Ammon's horn (tissue), 1 donor: ENCODE measurements around the gene BTBD18.
"Not testable (repeated sequence)": the region's sequence is repeated elsewhere in the genome, so short reads cannot be mapped to it uniquely, and the experiment has no call there.

ENCODE experiments used
- DNase-seq: peaks from one replicate; pipeline ENCODE4 v3.0.0-alpha.2; 2016; ENCODE audit warnings: low spot score

The BTBD18 gene

DNA sequence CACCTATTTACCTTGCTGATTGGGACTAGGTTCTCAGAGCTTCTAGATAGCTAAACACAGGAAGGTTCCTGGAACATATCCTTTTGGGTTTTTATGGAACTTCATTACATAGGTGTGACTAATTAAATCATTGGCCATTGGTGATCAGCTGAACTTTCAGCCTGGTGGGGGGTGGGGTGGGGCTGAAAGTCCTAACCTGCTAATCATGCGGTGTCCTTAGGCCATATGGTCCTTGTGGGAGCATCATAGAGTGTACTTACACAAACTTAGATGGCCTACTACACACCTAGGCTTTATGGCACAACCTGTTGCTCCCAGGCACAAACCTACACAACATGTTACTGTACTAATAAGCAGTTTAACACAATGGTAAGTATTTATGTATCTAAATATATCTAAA is 19.0 kb downstream of the BTBD18 start:
- DNase-seq: no peak

DNA sequence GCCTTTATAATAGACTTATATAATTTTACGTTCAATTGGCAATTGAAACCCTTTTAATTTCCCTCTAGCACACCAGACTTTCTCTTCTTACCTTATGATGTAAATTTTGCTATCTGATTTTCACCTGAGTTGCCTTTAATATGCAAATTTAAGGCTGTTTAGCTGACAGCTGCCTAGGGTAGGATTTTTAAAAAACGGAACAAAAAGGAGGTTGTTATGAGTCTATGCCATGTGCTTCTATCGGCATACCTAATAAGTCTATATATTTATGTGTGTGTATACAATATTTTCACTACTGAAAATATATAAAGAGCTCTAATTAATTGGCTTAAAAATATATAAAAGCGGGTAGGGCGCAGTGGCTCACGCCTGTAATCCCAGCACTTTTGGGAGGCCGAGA is 22.1 kb downstream of the BTBD18 start:
- DNase-seq: no peak

DNA sequence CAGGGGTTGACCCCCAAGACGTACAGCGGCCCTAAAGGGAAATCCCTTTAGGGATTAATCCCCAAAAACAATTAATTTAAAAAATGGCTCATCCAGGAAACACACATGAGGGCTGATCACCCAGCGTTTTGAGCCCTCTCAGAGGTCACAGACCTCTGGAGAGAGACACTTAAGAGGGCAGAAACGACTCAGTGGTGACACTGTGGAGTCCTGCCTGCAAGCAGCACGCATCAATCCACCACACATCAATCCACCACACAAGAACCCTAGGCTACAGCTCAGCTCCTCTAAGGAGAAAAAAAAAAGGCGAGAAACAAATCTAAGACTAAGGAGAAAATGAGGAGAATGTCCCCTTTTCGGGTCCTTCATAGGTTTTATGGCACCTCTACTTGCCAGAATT is 22.8 kb downstream of the BTBD18 start:
- DNase-seq: no peak

DNA sequence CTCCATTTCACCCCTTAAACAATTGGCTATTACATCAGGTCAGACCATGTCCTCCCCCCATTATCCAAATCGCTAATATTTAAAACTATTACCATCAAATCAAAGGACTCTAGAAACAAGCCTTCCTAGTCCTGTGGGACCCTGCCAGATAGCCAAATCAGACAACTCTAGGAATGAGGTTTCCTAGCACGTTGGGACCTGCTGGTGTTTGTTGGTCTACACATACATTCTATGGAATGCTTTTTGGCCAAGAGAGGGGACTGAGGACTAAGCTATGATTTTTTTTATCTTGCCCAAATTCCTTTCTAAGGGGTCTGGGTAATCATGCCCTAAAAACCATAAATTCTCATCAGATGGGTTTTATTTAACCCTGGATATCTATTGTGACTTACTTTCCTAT is 24.4 kb downstream of the BTBD18 start:
- no peak for DNase-seq

DNA sequence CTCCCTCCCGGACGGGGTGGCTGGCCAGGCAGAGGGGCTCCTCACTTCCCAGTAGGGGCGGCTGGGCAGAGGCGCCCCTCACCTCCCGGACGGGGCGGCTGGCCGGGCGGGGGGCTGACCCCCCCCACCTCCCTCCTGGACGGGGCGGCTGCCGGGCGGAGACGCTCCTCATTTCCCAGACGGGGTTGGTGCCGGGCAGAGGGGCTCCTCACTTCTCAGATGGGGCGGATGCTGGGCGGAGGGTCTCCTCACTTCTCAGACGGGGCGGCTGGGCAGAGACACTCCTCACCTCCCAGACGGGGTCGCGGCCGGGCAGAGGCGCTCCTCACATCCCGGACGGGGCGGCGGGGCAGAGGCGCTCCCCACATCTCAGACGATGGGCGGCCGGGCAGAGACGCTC is 34.9 kb downstream of the BTBD18 start:
- not testable (repeated sequence) for DNase-seq

DNA sequence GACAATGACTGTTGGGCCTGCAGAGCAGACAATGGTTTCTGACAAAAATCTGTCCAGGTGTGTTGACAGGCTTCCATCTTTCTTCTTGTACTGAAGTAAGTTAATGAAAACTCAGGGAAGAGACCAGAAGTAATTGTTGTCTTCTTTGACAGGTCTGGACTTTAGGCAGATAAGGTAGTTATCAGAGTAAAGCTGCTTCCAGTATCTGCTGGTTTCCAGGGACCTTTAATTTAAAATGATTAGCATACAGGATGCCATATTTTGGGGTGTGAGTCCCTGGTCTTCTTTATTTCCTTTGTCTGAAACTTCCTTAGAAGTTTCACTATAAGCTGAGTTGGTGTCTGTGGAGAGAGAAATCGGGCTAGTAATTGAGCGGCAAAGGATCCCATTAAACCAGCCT is 37.8 kb downstream of the BTBD18 start:
- no peak for DNase-seq

DNA sequence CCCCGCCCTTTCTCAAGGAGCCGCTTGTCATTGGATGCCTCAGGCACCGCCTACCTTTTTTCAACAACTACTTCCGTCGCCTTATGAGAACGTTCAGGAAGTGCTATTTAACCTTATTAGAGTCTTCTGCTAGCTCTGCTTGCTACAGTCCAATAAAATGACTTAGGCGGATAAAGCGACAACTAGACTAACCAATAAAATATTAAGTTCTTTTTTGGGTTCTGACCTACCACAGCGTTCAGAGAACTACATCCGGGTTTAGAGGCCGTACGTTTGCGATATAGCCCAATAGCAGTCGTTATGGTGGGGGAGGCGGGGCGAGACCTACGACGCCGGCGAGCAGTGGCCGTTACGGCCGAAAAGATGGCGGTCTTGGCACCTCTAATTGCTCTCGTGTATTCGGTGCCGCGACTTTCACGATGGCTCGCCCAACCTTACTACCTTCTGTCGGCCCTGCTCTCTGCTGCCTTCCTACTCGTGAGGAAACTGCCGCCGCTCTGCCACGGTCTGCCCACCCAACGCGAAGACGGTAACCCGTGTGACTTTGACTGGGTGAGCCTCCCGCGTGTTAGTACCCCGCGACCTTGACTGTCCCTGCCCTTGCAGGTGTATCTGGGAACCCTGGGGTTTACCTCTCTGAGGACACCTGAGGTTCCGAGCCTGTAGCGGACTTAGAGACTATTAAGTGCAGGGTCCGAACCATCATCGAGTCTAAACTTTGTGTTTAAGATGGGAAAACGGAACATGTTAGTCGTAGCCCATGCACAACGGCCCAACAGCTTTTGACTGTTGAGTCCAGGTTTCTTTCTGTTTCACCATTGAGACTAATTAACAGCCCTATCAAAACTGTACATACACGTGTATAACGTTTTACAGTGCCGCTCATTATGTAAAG is 39.1 kb downstream of the BTBD18 start, which contains the start of gene TMX2:
Gene TMX2 (plus strand): TSS at position 338 of the 895 bp plus-strand sequence. CDS start 26 bp downstream, at position 364.
- DNase-seq: peak; percentile 98

DNA sequence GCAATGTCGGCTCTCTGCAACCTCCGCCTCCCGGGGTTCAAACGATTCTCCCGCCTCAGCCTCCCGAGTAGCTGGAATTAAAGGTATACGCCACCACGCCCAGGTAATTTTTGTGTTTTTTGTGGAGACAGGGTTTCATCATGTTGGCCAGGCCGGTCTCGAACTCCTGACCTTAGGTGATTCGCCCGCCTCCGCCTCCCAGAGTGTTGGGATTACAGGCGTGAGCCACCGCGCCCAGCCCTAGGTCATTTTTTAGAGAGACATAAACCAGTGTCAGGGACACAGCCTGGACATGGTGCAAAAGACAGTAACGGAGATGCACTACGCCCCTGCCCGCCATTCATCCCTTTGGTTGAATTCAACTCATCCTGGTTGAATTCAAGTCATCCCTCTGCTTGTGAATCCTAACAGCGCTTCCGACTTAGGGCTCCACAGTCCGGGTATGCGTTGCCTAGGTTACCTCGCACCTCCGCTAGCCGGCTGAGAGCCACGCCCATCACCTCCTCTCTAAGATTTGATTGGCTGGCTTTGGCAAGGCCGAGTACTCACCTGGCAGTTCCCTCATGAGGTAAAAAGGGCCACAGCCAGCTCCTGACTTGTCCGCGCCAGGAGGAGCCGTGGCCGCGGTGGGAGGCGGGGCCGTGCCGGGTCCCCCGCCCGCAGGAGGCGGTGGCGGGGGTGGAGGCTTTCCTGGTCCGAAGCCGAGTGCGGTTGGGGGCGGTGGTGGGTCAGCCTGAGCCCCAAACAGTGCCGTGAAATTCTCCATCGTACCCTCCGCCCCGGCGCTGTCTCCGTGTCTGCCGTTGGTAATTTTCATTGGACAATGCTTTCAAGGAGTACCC is 40.0 kb downstream of the BTBD18 start, which contains the start of gene MED19:
Gene MED19 (minus strand): TSS at position 802 of the 842 bp plus-strand sequence. CDS start 36 bp downstream, at position 766.
- DNase-seq: peak; percentile 78

DNA sequence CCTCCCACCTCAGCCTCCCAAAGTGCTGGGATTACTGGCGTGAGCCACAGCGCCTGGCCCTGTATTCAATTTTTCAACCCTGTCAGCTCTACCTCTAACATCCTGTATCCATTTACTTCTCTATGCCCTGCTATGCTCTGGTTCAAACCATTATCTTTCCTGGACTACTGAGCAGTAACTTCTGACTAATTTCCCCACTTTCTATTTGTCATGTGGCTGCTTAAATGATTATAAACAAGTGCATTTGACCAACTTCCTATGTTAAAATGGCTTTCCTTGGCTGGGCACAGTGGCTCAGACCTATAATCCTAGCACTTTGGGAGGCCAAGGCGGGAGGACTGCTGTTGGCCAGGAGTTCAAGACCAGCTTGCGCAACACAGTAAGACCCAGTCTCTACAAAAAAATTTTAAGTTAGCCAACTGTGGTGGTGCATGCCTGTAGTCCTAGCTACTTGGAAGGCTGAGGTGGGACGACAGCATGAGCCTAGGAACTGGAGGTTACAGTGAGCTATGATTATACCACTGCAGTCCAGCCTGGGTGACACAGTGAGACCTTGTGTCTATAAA is 41.7 kb downstream of the BTBD18 start:
- DNase-seq: no peak

DNA sequence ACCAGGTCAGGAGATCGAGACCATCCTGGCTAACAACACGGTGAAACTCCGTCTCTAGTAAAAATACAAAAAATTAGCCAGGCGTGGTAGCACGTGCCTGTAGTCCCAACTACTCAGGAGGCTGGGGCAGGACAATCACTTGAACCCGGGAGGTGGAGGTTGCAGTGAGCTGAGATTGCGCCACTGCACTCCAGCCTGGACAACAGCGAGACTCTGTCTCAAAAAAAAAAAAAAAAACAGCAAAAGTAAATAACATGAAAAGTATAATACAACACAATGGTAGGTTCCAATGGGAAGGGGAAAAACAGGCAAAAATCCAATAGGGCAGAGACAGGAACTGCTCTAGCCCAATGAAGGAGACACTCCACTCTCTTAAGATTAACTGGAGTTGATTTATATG is 46.2 kb downstream of the BTBD18 start:
- DNase-seq: not testable (repeated sequence)

DNA sequence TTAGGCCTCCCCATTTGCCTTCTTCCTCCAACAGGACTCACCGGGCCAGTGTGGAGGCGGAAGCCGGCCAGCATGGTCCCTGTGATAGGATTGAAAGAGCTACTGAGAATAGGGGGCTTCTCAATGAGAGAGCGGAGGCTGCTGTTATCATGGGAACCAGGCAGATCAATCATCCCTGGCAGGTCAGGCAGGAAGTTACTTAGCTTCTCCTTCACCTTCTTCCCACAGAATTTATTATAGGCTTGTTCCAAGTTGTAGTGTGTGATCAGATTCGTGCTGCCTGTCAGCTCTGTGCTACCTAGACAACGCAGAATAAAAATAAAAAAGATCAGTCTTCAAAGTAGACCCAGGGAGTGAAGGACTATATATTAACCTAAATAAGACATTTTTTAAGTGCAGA is 46.7 kb downstream of the BTBD18 start:
- no peak for DNase-seq

DNA sequence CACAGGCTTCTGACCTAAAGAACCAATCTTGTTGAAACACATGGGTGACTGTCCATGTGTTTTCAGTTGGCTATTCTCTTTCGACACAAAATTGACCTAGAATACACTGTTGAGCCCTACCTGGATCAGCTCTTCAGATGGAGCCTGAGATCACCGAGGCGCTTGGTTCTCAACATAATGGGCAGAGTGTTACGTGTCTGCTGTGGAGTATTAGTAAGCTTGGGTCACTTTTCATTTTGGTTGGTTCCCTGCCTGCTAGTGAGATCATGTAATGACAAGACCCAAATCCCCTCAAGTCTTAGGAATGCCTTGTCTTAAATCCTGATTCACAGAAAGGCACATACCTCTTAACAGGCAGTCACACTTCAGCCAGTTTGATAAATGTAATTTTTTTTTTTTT is 48.3 kb downstream of the BTBD18 start:
- no peak for DNase-seq

DNA sequence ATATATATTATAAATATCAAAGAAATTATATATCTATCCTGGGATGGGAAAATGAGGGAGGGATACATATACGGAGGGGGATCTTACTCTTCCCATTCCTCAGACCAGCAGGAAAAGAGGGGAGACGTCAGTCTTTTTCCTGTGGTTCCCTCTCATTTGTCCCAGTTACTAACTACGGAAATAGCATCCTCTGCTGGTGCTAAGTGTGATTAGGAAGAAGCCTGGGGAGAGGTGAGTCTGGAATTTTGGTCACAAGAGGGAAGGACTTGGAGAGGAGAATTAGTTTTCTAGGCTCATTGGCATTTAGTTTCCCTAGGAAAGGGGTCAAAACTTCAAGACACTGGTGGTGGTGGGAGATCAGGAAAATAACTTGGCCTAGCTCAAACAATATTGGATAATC is 51.2 kb downstream of the BTBD18 start:
- DNase-seq: no peak

DNA sequence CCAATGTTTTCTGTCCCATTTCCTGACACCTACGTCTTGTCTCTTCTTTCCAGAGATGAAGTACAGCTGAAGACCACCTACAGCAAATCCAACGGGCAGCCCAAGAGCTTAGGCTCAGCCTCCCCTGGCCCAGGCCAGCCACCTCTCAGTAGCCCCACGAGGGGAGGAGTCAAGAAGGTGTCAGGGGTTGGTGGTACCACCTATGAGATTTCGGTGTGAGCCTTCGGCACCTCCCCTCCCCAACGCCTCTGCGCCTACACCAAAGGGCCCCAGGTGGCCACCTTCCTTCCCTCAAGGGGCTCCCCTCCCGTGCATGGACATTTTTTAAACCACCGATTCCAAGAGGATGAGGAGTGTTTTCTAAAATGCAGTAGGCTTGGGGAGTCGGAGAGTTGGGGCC is 51.8 kb downstream of the BTBD18 start:
- no peak for DNase-seq

DNA sequence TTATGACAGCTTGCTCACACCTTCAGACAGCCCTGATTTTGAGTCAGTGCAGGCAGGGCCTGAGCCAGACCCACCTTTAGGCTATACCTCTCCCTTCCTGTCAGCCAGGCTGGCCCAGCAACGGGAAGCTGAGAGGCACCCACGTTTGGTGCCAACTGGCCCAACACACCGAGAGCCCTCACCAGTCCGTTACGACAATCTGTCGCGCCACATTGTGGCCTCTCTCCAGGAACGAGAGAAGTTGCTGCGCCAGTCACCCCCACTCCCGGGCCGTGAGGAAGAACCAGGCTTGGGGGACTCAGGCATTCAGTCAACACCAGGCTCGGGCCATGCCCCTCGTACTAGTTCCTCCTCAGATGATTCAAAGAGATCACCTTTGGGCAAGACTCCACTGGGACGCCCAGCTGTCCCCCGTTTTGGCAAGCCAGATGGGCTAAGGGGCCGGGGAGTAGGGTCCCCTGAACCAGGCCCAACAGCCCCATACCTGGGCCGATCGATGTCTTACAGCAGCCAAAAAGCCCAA is 52.7 kb downstream of the BTBD18 start:
- DNase-seq: no peak
